ENCODE data around the gene ARHGAP25. TPM values are rescaled to one million over a fixed set of nuclear protein-coding genes. Genes with fewer than 3 reads are reported as not detected.

Gene ARHGAP25
- total and polyA plus RNA-seq, 2 of the 4 experiments (the other 2 are of a cell fraction), result 0.29 to 0.36 TPM

DNA sequence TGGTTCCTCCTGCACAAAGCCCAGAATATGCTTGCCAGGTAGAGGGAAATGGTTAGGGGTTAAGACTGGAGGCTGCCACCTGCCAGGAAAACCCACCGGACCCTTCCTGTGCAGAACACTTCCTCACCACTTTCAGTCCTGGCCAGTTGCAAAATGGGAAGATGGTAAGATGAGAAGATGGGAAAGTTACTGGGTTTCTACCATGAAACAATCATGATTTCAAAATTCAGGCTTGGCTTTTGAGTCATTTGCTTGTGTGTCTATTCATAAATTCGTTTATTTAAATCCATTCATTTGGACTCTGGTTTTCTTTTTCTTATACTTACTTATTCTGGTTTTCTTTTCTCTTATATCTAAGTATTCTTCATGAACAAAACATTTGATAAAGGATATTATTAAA is 129.4 kb downstream of the ARHGAP25 start:
- Histone ChIP-seq H3K9me1 (ENCODE audit: insufficient read depth, low read length) (0 out of 2 replicates have a peak, but pooled peaks cover 2% of the 10 kb centered on the region), H2AK9ac (replicated peaks; ENCODE audit: low read depth, low read length, poor library complexity) (no peak overlapping the region), H3K4me2 (ENCODE audit: low read depth, low read length) (no peak overlapping the region), H3K18ac (ENCODE audit: low read depth, low read length) (no peak overlapping the region), H2BK15ac (ENCODE audit: low read depth, low read length) (no peak overlapping the region), H2BK5ac (ENCODE audit: low read depth, low read length, poor library complexity, severe bottlenecking) (no peak overlapping the region), H3K23ac (ENCODE audit: low read depth, low read length) (no peak overlapping the region), H4K91ac (ENCODE audit: insufficient read depth, low read depth, low read length) (no peak overlapping the region), H3K4me3 (ENCODE audit: insufficient read depth, low read depth, low read length) (no peak overlapping the region), H3K4ac (ENCODE audit: low read depth, low read length) (no peak overlapping the region), H3K14ac (replicated peaks; ENCODE audit: low read depth, low read length) (no peak overlapping the region), H3K27ac (ENCODE audit: insufficient read depth, low read length) (no peak overlapping the region), H3K9ac (ENCODE audit: low read depth, low read length) (no peak overlapping the region), H3K27me3 (ENCODE audit: control insufficient read depth, insufficient read depth, low read length) (no peaks in the 10 kb centered on the region), H3K9me3 (ENCODE audit: control insufficient read depth, insufficient read depth, low read length) (no peaks in the 10 kb centered on the region), H4K20me1 (ENCODE audit: insufficient read depth, low read length) (no peaks in the 10 kb centered on the region), H3K56ac (ENCODE audit: extremely low read depth, insufficient read depth, low read length) (no peak overlapping the region), H2AK5ac (ENCODE audit: low read depth, low read length) (no peak overlapping the region), H2BK20ac (ENCODE audit: low read depth, low read length) (no peak overlapping the region), H3K36me3 (ENCODE audit: control insufficient read depth, insufficient read depth, low read length) (no peaks in the 10 kb centered on the region), H4K8ac (ENCODE audit: low read depth in 2 of 2, low read length in 2 of 2) (no peak overlapping the region), H2BK120ac (ENCODE audit: low read depth, low read length) (no peak overlapping the region), H3K79me1 (ENCODE audit: low read depth in 1 of 2, low read length in 2 of 2) (no peaks in the 10 kb centered on the region), H4K5ac (ENCODE audit: low read depth, low read length) (no peak overlapping the region), H2AFZ (replicated peaks; ENCODE audit: low read length, poor library complexity) (no peak overlapping the region), H3K4me1 (ENCODE audit: control insufficient read depth, insufficient read depth, low read length) (0 out of 2 replicates have a peak, but pooled peaks cover under 1% of the 10 kb centered on the region)
- no TSS peak for BruUV-seq (replicated peaks)
- DNase-seq (no peak), ATAC-seq (ENCODE audit: low read depth) (no peak)
- no peak for TF ChIP-seq CEBPB (IDR thresholded peaks at IDR 0.05; ENCODE audit: low read depth, low read length)
- TF ChIP-seq SMC3 (IDR thresholded peaks at IDR 0.05; ENCODE audit: low read depth, low read length), result no peak
- TF ChIP-seq MAZ (IDR thresholded peaks at IDR 0.05; ENCODE audit: borderline replicate concordance, low read depth, low read length), result no peak
- TF ChIP-seq, protein P1, sequence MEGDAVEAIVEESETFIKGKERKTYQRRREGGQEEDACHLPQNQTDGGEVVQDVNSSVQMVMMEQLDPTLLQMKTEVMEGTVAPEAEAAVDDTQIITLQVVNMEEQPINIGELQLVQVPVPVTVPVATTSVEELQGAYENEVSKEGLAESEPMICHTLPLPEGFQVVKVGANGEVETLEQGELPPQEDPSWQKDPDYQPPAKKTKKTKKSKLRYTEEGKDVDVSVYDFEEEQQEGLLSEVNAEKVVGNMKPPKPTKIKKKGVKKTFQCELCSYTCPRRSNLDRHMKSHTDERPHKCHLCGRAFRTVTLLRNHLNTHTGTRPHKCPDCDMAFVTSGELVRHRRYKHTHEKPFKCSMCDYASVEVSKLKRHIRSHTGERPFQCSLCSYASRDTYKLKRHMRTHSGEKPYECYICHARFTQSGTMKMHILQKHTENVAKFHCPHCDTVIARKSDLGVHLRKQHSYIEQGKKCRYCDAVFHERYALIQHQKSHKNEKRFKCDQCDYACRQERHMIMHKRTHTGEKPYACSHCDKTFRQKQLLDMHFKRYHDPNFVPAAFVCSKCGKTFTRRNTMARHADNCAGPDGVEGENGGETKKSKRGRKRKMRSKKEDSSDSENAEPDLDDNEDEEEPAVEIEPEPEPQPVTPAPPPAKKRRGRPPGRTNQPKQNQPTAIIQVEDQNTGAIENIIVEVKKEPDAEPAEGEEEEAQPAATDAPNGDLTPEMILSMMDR (conservative IDR thresholded peaks at IDR 0.05; ENCODE audit: low read depth, low read length), result no peak
- no peak for TF ChIP-seq BHLHE40 (IDR thresholded peaks at IDR 0.05; ENCODE audit: low read depth, low read length)
- TF ChIP-seq RFX5 (IDR thresholded peaks at IDR 0.05; ENCODE audit: low read depth, low read length), result no peak
- TF ChIP-seq FOS (IDR thresholded peaks at IDR 0.05; ENCODE audit: low read depth, low read length), result no peak
- no peak for TF ChIP-seq POLR2A (IDR thresholded peaks at IDR 0.05; ENCODE audit: low read depth, low read length)
- no peak for TF ChIP-seq CHD1 (IDR thresholded peaks at IDR 0.05; ENCODE audit: low read depth, low read length)
- TF ChIP-seq MXI1 (IDR thresholded peaks at IDR 0.05; ENCODE audit: borderline replicate concordance, low read depth, low read length), result no peak
- no peak for TF ChIP-seq RCOR1 (IDR thresholded peaks at IDR 0.05; ENCODE audit: insufficient replicate concordance, low read length)
- TF ChIP-seq, protein P2, sequence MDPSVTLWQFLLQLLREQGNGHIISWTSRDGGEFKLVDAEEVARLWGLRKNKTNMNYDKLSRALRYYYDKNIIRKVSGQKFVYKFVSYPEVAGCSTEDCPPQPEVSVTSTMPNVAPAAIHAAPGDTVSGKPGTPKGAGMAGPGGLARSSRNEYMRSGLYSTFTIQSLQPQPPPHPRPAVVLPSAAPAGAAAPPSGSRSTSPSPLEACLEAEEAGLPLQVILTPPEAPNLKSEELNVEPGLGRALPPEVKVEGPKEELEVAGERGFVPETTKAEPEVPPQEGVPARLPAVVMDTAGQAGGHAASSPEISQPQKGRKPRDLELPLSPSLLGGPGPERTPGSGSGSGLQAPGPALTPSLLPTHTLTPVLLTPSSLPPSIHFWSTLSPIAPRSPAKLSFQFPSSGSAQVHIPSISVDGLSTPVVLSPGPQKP (IDR thresholded peaks at IDR 0.05; ENCODE audit: borderline replicate concordance, low read depth, low read length), result no peak
- TF ChIP-seq NFE2L2 (IDR thresholded peaks at IDR 0.05; ENCODE audit: low read depth, low read length), result no peak
- no peak for TF ChIP-seq RAD21 (IDR thresholded peaks at IDR 0.05; ENCODE audit: low read length)
- no peak for TF ChIP-seq MAFK (IDR thresholded peaks at IDR 0.05; ENCODE audit: low read depth, low read length)
- WGBS, 2 experiments (ENCODE audit: extremely low coverage in 2 of 2, insufficient read length in 1 of 2), result no CpG with 5 or more reads among the region's 2 CpGs
- ChIA-PET POLR2A (ENCODE audit: unreplicated experiment) (no interaction called here), CTCF (no interaction called here)
- intact Hi-C loops (cut with micrococcal nuclease) (no loop called here), dilution Hi-C loops (cut with HindIII; ENCODE audit: low sequenced_read_pairs, unreplicated experiment) (no loop called here), in situ Hi-C loops (cut with MboI; ENCODE audit: low sequenced_read_pairs) (no loop called here)
